ENCODE data around the gene ASCL5.
A peak's percentile ranks its signal among the peaks of the same experiment; 100 is the strongest.

Gene ASCL5

GRCh38 chr1:201114245-201115131 lies 12.5 kb downstream of the ASCL5 start:
- H3K4me3 ChIP-seq (ENCODE audit: low read depth, low read length), result peak overlapping the region; percentile 60
- DNase-seq (ENCODE audit: low read depth), result peak; percentile 94
- peak; percentile 91 for TF ChIP-seq CTCF (conservative IDR thresholded peaks at IDR 0.05; ENCODE audit: low read depth, low read length)

- DNase-seq (ENCODE audit: low read depth), result peak; percentile 5
- no peak overlapping the region for H3K4me3 ChIP-seq (ENCODE audit: low read depth, low read length)
- no peak for TF ChIP-seq CTCF (conservative IDR thresholded peaks at IDR 0.05; ENCODE audit: low read depth, low read length)
Observed at GRCh38 chr1:201113451-201114244, 13.3 kb downstream of the ASCL5 start.

- H3K4me3 ChIP-seq (ENCODE audit: low read depth, low read length), result no peak overlapping the region
- DNase-seq (ENCODE audit: low read depth), result no peak
- TF ChIP-seq CTCF (conservative IDR thresholded peaks at IDR 0.05; ENCODE audit: low read depth, low read length), result no peak
Observed at GRCh38 chr1:201112926-201113325, 14.1 kb downstream of the ASCL5 start.

- no peak for DNase-seq (ENCODE audit: low read depth)
- TF ChIP-seq CTCF (conservative IDR thresholded peaks at IDR 0.05; ENCODE audit: low read depth, low read length), result no peak
- no peak within 1 kb of the TSS for H3K4me3 ChIP-seq (ENCODE audit: low read depth, low read length)
Observed at GRCh38 chr1:201112173-201112731, 14.7 kb downstream of the ASCL5 start, which contains the start of gene CACNA1S. CACNA1S (minus strand) TSS chr1:201112426; CDS start chr1:201112339, 87 bp downstream.

GRCh38 chr1:201111672-201112071 lies 15.3 kb downstream of the ASCL5 start:
- no peak for TF ChIP-seq CTCF (conservative IDR thresholded peaks at IDR 0.05; ENCODE audit: low read depth, low read length)
- no peak overlapping the region for H3K4me3 ChIP-seq (ENCODE audit: low read depth, low read length)
- no peak for DNase-seq (ENCODE audit: low read depth)

- TF ChIP-seq CTCF (conservative IDR thresholded peaks at IDR 0.05; ENCODE audit: low read depth, low read length), result no peak
- H3K4me3 ChIP-seq (ENCODE audit: low read depth, low read length), result no peak overlapping the region
Observed at GRCh38 chr1:201111156-201111555, 15.8 kb downstream of the ASCL5 start.

More at GRCh38 chr1:201111156-201111555, 15.8 kb downstream of the ASCL5 start:
- DNase-seq (ENCODE audit: low read depth), result no peak

Data from choroid plexus epithelial cell (primary cell).